ENCODE measurements around the gene POC1B. TPM values are rescaled to one million over a fixed set of nuclear protein-coding genes. Genes with fewer than 3 reads are reported as not detected.

The POC1B gene
- total RNA-seq (2022) (14.1 and 16.1 TPM in 2 replicates), Bru-seq, nascent RNA (percentile 64 among the genes with signal in this experiment), BruChase-seq, experiment 1, labeled RNA remaining after a 2-hour chase (percentile 70 among the genes with signal in this experiment), BruChase-seq, experiment 2, labeled RNA remaining after a 6-hour chase (percentile 65 among the genes with signal in this experiment)
- long read RNA-seq, transcript POC1B-201 (12 exons, 3,001 nt): major isoform, 6 of 29 reads
- long read RNA-seq, partial matches to known transcripts: 2 of 29 reads
- long read RNA-seq, other reads (novel, unspliced or antisense): 20 of 29 reads

DNA sequence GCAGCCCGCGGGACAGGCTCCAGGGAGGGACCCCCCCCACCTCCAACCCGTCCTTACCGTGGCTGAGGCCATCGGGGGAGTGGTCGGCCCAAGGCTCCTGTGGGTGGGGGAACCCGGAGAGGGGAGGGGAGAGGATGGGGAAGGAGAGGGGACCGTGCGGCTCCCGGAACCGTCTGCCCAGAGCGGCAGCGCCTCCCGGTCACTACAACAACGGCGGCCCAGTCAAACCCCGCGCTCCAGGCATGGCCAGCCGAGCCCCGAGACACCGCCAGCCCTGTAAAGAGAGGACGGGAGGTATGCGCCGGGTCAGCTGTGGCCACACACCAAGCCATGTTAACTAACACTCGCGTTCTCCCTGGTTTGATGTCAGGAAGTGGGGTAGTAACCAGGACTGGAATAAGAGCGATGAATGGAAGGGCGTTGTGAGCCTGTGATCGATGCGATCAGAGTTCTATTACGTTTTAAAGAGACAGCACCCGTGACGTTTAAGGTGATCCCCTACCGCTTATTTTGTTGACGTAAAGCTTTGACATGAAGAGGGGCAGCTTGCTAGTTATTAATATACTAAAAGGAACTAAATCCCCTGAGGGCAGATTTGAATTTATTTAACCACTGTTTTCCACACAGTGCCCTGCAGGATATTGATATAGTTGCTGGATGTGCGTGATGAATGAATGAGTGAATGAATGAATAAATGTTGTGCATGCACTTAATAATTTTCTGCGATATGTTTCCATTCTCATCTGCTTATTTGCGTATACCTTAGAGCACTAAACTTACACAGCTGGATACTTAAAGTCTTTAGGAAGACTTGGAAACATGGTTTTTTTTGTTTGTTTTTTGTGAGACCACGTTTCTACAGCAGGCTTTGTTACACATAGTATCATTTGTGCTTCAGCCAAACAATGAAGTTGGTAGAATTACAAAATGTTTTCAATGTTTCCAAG is at the start of gene POC1B:
Gene POC1B (minus strand): TSS at position 224 of the 947 bp plus-strand sequence. CDS start 152 bp downstream, at position 72.
- peak; percentile 89 to 92 for DNase-seq
- intact Hi-C loops (cut with micrococcal nuclease; ENCODE audit: unreplicated experiment): loop anchor here (1.0 to 10.0 kb wide), 3 partner anchors 34 to 1381 kb away; partner anchors contain the start of genes CEP290 and TMTC3
- BruUV-seq (replicated peaks): TSS peak; percentile 47
- ChIA-PET CTCF (no interaction called here), POLR2A (no interaction called here)
- H3K27me3 ChIP-seq (replicated peaks; ENCODE audit: control insufficient read depth, insufficient read depth, low read length): no peaks in the 10 kb centered on the region
- TF ChIP-seq, protein P1, sequence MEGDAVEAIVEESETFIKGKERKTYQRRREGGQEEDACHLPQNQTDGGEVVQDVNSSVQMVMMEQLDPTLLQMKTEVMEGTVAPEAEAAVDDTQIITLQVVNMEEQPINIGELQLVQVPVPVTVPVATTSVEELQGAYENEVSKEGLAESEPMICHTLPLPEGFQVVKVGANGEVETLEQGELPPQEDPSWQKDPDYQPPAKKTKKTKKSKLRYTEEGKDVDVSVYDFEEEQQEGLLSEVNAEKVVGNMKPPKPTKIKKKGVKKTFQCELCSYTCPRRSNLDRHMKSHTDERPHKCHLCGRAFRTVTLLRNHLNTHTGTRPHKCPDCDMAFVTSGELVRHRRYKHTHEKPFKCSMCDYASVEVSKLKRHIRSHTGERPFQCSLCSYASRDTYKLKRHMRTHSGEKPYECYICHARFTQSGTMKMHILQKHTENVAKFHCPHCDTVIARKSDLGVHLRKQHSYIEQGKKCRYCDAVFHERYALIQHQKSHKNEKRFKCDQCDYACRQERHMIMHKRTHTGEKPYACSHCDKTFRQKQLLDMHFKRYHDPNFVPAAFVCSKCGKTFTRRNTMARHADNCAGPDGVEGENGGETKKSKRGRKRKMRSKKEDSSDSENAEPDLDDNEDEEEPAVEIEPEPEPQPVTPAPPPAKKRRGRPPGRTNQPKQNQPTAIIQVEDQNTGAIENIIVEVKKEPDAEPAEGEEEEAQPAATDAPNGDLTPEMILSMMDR (IDR thresholded peaks at IDR 0.05; ENCODE audit: insufficient read depth in 1 of 2, low read depth in 1 of 2, low read length in 1 of 2, severe bottlenecking in 1 of 2, unreplicated experiment in 1 of 2): peak in 1 of 2 experiments; percentile 7
- H3K9me3 ChIP-seq: no peaks in the 10 kb centered on the region
- H3K4me1 ChIP-seq: peaks cover 19% of the 10 kb centered on the region; the same call in 1 of the 2 replicates
- peak within 1 kb of the TSS; percentile 99 for H3K4me3 Mint-ChIP-seq (ENCODE audit: unreplicated experiment)
- H3K4me1 Mint-ChIP-seq (ENCODE audit: low read depth, unreplicated experiment): peaks cover 4% of the 10 kb centered on the region
- no peaks in the 10 kb centered on the region for H3K9me3 Mint-ChIP-seq (ENCODE audit: unreplicated experiment)
- no peaks in the 10 kb centered on the region; the same call in 1 of the 2 replicates for H3K36me3 ChIP-seq (ENCODE audit: control insufficient read depth, insufficient read depth, low read length)
- no peaks in the 10 kb centered on the region for H3K27me3 Mint-ChIP-seq (ENCODE audit: insufficient read depth, unreplicated experiment)
- peak within 1 kb of the TSS; percentile 54 for H3K4me3 ChIP-seq (ENCODE audit: low read depth, low read length)
- peak within 1 kb of the TSS; percentile 96 for H3K27ac Mint-ChIP-seq (ENCODE audit: unreplicated experiment)
- peaks cover 27% of the 10 kb centered on the region for H3K36me3 Mint-ChIP-seq (ENCODE audit: insufficient read depth, unreplicated experiment)

DNA sequence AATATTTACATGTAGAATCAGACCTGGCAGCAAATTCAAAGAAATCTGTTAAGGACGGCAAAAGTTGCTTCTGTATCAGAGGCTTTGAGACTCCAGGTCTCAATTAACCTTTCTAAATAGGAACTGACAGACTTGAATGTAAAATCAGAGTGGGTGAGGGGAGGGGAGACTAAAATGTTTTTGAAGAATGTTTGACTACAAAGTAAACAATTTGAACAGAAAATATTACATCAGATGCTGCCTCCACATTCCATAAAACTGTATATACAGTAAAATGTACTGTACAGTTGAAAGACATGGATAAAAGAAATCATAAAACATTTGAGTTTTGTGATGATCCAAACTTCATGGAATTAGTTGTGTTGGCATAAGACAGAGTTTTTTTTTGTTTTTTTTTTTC is 49.5 kb upstream of the POC1B start:
- Histone ChIP-seq H3K27me3 (replicated peaks; ENCODE audit: control insufficient read depth, insufficient read depth, low read length) (no peaks in the 10 kb centered on the region), H3K9me3 (no peaks in the 10 kb centered on the region), H3K4me3 (ENCODE audit: low read depth, low read length) (no peak overlapping the region), H3K4me1 (peaks cover 11% of the 10 kb centered on the region), H3K36me3 (ENCODE audit: control insufficient read depth, insufficient read depth, low read length) (no peaks in the 10 kb centered on the region)
- H3K27ac Mint-ChIP-seq (ENCODE audit: unreplicated experiment): no peak overlapping the region
- BruUV-seq (replicated peaks): no TSS peak
- no peak overlapping the region for H3K4me3 Mint-ChIP-seq (ENCODE audit: unreplicated experiment)
- ChIA-PET CTCF (no interaction called here), POLR2A (no interaction called here)
- intact Hi-C loops (cut with micrococcal nuclease; ENCODE audit: unreplicated experiment): no loop called here
- H3K27me3 Mint-ChIP-seq (ENCODE audit: insufficient read depth, unreplicated experiment): no peaks in the 10 kb centered on the region
- no peaks in the 10 kb centered on the region for H3K9me3 Mint-ChIP-seq (ENCODE audit: unreplicated experiment)
- H3K4me1 Mint-ChIP-seq (ENCODE audit: low read depth, unreplicated experiment): peaks cover 17% of the 10 kb centered on the region
- H3K36me3 Mint-ChIP-seq (ENCODE audit: insufficient read depth, unreplicated experiment): peaks cover 13% of the 10 kb centered on the region
- DNase-seq: no peak
- TF ChIP-seq, protein P1 (IDR thresholded peaks at IDR 0.05; ENCODE audit: insufficient read depth in 1 of 2, low read depth in 1 of 2, low read length in 1 of 2, severe bottlenecking in 1 of 2, unreplicated experiment in 1 of 2): no peak

DNA sequence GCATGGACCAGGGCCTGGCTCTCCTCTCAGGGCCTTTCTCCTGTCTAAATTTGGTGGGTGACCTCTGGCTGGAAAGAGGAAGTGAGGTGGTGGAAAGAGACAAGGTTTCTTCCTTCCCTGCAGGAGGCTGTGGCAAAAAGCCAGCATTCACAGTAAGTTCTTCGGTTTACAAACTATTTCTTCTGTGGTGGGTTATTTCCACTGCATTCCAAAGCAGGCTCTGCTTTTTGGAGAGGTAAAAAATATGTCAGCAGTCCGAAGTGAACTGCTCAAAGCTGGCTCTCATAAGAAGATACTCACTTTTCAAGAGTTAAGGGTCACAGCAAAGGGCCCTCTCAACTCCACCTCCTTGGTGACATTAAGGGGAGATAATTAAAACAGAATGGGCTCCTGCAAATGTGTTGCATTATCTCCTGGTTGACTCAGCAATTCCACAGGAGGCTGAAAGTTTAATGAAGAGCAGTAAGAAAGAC is 48.9 kb upstream of the POC1B start:
- Histone ChIP-seq H3K9me3 (no peaks in the 10 kb centered on the region), H3K36me3 (ENCODE audit: control insufficient read depth, insufficient read depth, low read length) (no peaks in the 10 kb centered on the region), H3K4me1 (peaks cover 11% of the 10 kb centered on the region), H3K4me3 (ENCODE audit: low read depth, low read length) (no peak overlapping the region), H3K27me3 (replicated peaks; ENCODE audit: control insufficient read depth, insufficient read depth, low read length) (no peaks in the 10 kb centered on the region)
- intact Hi-C loops (cut with micrococcal nuclease; ENCODE audit: unreplicated experiment): no loop called here
- TF ChIP-seq, protein P1 (IDR thresholded peaks at IDR 0.05; ENCODE audit: insufficient read depth in 1 of 2, low read depth in 1 of 2, low read length in 1 of 2, severe bottlenecking in 1 of 2, unreplicated experiment in 1 of 2): no peak
- ChIA-PET POLR2A (no interaction called here), CTCF (no interaction called here)
- H3K9me3 Mint-ChIP-seq (ENCODE audit: unreplicated experiment): no peaks in the 10 kb centered on the region
- DNase-seq: no peak
- H3K27ac Mint-ChIP-seq (ENCODE audit: unreplicated experiment): no peak overlapping the region
- H3K36me3 Mint-ChIP-seq (ENCODE audit: insufficient read depth, unreplicated experiment): peaks cover 8% of the 10 kb centered on the region
- no TSS peak for BruUV-seq (replicated peaks)
- H3K4me1 Mint-ChIP-seq (ENCODE audit: low read depth, unreplicated experiment): peaks cover 23% of the 10 kb centered on the region
- H3K4me3 Mint-ChIP-seq (ENCODE audit: unreplicated experiment): no peak overlapping the region
- H3K27me3 Mint-ChIP-seq (ENCODE audit: insufficient read depth, unreplicated experiment): no peaks in the 10 kb centered on the region

Data from Caco-2 (cell line).